K562 (cell line): Measurements from ENCODE around the gene GGT6. TPM values are rescaled to one million over a fixed set of nuclear protein-coding genes. Genes with fewer than 3 reads are reported as not detected.

ENCODE experiments used
- ATAC-seq: fragments of 200-7000 bp; cut with Tn5 transposase; 3 replicates; pipeline ENCODE4 v1.9.1; 2020; ENCODE audit warnings: moderate library complexity
- BruUV-seq: library from RNA; stranded (reverse); fragments of 400-500 nt; replicated peaks from 2 replicates; lab custom pipeline; 2021; lab: Mats Ljungman, UMichigan
- CTCF ChIA-PET: fragments of 300-600 bp; formaldehyde crosslinking; extraction: SDS; loops from one replicate; lab custom pipeline; 2021; ENCODE audit warnings: low intra/inter-chr PET ratio; lab: Yijun Ruan, JAX
- POLR2A ChIA-PET: fragments of 300-600, 350-650 bp; sonication (Branson Sonifier 250); formaldehyde crosslinking; extraction: SDS; loops from one replicate; lab custom pipeline; 2021; ENCODE audit warnings: antibody characterized with exemption, inconsistent platforms; lab: Yijun Ruan, JAX
- DNase-seq, 4 experiments: peaks; one replicate each; pipeline versions ENCODE4 v3.0.0 to v3.0.0-alpha.2; 2011 to 2018; ENCODE audit warnings: low spot score in 3 of 4, mixed read lengths in 3 of 4; ENCODE audit errors: extremely low read depth in 1 of 4
- FAIRE-seq: peaks from 2 replicates; lab custom pipeline; 2011; peaks lifted over from hg19 to GRCh38; lab: Jason Lieb, UNC
- H2AFZ ChIP-seq: 2 replicates; pipeline ENCODE4 v1.6.0; 2011; ENCODE audit warnings: low read depth, low read length, control low read depth, inconsistent platforms
- H3K27ac ChIP-seq: fragments of 200-600 bp; 3 replicates; pipeline ENCODE4 v1.8.0; 2011; ENCODE audit warnings: low read depth, mild to moderate bottlenecking, control low read depth, inconsistent platforms, low read length, moderate library complexity, mixed read lengths; ENCODE audit errors: extremely low read depth
- H3K27me3 ChIP-seq, 2 experiments: fragments of 300-600 bp in 1 of 2; 2 replicates in 1 of 2; 3 replicates in 1 of 2; pipeline versions ENCODE4 v1.6.0 to v1.8.0; 2011; ENCODE audit warnings: inconsistent platforms in 2 of 2, low read length in 2 of 2, mild to moderate bottlenecking in 1 of 2, mixed read lengths in 1 of 2, moderate library complexity in 1 of 2; ENCODE audit not compliant: control insufficient read depth in 2 of 2, insufficient read depth in 2 of 2
- H3K36me3 ChIP-seq: fragments of 300-600 bp; 3 replicates; pipeline ENCODE4 v1.8.0; 2011; ENCODE audit warnings: mild to moderate bottlenecking, low read length, inconsistent platforms; ENCODE audit not compliant: control insufficient read depth, insufficient read depth
- H3K4me1 ChIP-seq, 2 experiments: fragments of 200-600 bp in 1 of 2; replicated peaks in 1 of 2; 2 replicates in 1 of 2; 3 replicates in 1 of 2; pipeline versions ENCODE4 v1.5.1 to v1.8.0; 2011; ENCODE audit warnings: inconsistent platforms in 2 of 2, low read length in 2 of 2, mild to moderate bottlenecking in 1 of 2, mixed read lengths in 1 of 2, moderate library complexity in 1 of 2; ENCODE audit not compliant: control insufficient read depth in 2 of 2, insufficient read depth in 2 of 2
- H3K4me2 ChIP-seq: 2 replicates; pipeline ENCODE4 v1.6.1; 2011; ENCODE audit warnings: low read length, control low read depth, inconsistent platforms, mixed read lengths; ENCODE audit not compliant: insufficient read depth
- H3K4me3 ChIP-seq: fragments of 200-600 bp; sonication (generic), shearing (Covaris generic); 2 replicates; pipeline ENCODE4 v1.5.1; 2016; ENCODE audit warnings: control low read depth, inconsistent platforms
- H3K79me2 ChIP-seq: fragments of 200-600 bp; 3 replicates; pipeline ENCODE4 v1.8.0; 2011; ENCODE audit warnings: low read length, inconsistent platforms; ENCODE audit not compliant: control insufficient read depth, insufficient read depth
- H3K9ac ChIP-seq, 2 experiments: 2 replicates each; pipeline versions ENCODE4 v1.6.0 to v1.6.1; 2011; ENCODE audit warnings: low read depth in 2 of 2, low read length in 2 of 2, control low read depth in 1 of 2, inconsistent platforms in 1 of 2, mild to moderate bottlenecking in 1 of 2, mixed read lengths in 1 of 2; ENCODE audit not compliant: insufficient read depth in 1 of 2
- H3K9me1 ChIP-seq: one replicate; pipeline ENCODE4 v1.6.0; 2011; ENCODE audit warnings: inconsistent platforms, mild to moderate bottlenecking, low read length, moderate library complexity; ENCODE audit not compliant: control insufficient read depth, insufficient read depth
- H3K9me3 ChIP-seq: replicated peaks from 2 replicates; pipeline ENCODE4 v1.5.1; 2011; ENCODE audit warnings: low read depth, low read length, inconsistent platforms; ENCODE audit not compliant: control insufficient read depth, insufficient read depth
- H4K20me1 ChIP-seq: replicated peaks from 2 replicates; pipeline ENCODE4 v1.6.1; 2011; ENCODE audit warnings: low read length, inconsistent platforms, mixed read lengths; ENCODE audit not compliant: control insufficient read depth, insufficient read depth
- CBX1 ChIP-seq: sonication (generic); IDR thresholded peaks from 2 replicates; pipeline ENCODE4 v1.6.1; 2016; ENCODE audit warnings: antibody characterized with exemption, low read depth, mild to moderate bottlenecking
- HDAC3 ChIP-seq: fragments of 450-650 bp; IDR thresholded peaks from 2 replicates; pipeline ENCODE4 v1.6.1; 2018; ENCODE audit warnings: borderline replicate concordance, mild to moderate bottlenecking, moderate library complexity; ENCODE audit not compliant: partially characterized antibody
- NR2F6 ChIP-seq: fragments of 450-650 bp; formaldehyde crosslinking; IDR thresholded peaks from 2 replicates; pipeline ENCODE4 v1.4.0; 2020; ENCODE audit warnings: mild to moderate bottlenecking
- POLR2G ChIP-seq: fragments of 200-400 bp; formaldehyde crosslinking; IDR thresholded peaks from 2 replicates; pipeline ENCODE4 v1.6.1; 2017; ENCODE audit warnings: low read depth, mild to moderate bottlenecking, antibody characterized with exemption, low read length, moderate library complexity
- ZNF263 ChIP-seq: sonication (generic); formaldehyde crosslinking; IDR thresholded peaks from 2 replicates; pipeline ENCODE4 v1.8.0; 2022; ENCODE audit warnings: mild to moderate bottlenecking, missing genetic modification reagents, borderline replicate concordance
- ZNF384 ChIP-seq: IDR thresholded peaks from 2 replicates; pipeline ENCODE4 v1.6.1; 2012; ENCODE audit warnings: low read depth, low read length, improper control_type of control experiment
- ZNF780A ChIP-seq: fragments of 250-450 bp; sonication (Bioruptor Pico); IDR thresholded peaks from 2 replicates; pipeline ENCODE4 v1.5.0; 2021; ENCODE audit warnings: mild to moderate bottlenecking
- WGBS: fragments of 100-300 bp; shearing (Covaris generic); methylation state at CpG from one replicate; pipeline ENCODE4 v1.1.6; 2016; ENCODE audit warnings: low coverage, mixed read lengths; ENCODE audit not compliant: insufficient coverage; ENCODE audit errors: missing lambda C conversion rate; 5-methylcytosine and 5-hydroxymethylcytosine counted together
- in situ Hi-C: fragments of 300-500 bp; cut with MboI; formaldehyde crosslinking; loops from 4 replicates; pipeline ENCODE4 v1.15.0; 2018; ENCODE audit warnings: inconsistent platforms, mixed read lengths
- intact Hi-C: fragments of 100-400 bp; cut with micrococcal nuclease; formaldehyde crosslinking; loops from 2 replicates; pipeline ENCODE4 v1.14.2; 2022
- polyA plus RNA-seq, 8 experiments: library from polyadenylated mRNA; depleted of rRNA in 4 of 8; stranded (reverse) in 5 of 8; unstranded in 3 of 8; fragments of >200 nt; fragmentation: Nextera tagmentation in 2 of 8; fragmentation: Illumina TruSeq in 1 of 8; extraction: Ambion mirVana in 2 of 8; extraction: Trizol in 1 of 8; gene quantifications; 2 replicates each; pipeline versions ENCODE4 v1.2.1 to v1.2.3, GENCODE V29; 2011 to 2014; ENCODE audit warnings: inconsistent platforms in 1 of 8, missing spikeins in 1 of 8
- total RNA-seq, 7 experiments: library from RNA; depleted of rRNA in 6 of 7; stranded (reverse); fragments of >200 nt in 6 of 7; fragmentation: Illumina TruSeq in 2 of 7; extraction: Trizol in 2 of 7; gene quantifications; 2 replicates each; pipeline versions ENCODE4 v1.2.1 to v1.2.3, GENCODE V29; 2011 to 2021; ENCODE audit warnings: low replicate concordance in 1 of 7

Gene GGT6
- total and polyA plus RNA-seq, 9 of the 15 experiments (the other 6 are each of a cell fraction or from before 2014, with no cell fraction given), result 0.09 TPM; not detected in 8

DNA sequence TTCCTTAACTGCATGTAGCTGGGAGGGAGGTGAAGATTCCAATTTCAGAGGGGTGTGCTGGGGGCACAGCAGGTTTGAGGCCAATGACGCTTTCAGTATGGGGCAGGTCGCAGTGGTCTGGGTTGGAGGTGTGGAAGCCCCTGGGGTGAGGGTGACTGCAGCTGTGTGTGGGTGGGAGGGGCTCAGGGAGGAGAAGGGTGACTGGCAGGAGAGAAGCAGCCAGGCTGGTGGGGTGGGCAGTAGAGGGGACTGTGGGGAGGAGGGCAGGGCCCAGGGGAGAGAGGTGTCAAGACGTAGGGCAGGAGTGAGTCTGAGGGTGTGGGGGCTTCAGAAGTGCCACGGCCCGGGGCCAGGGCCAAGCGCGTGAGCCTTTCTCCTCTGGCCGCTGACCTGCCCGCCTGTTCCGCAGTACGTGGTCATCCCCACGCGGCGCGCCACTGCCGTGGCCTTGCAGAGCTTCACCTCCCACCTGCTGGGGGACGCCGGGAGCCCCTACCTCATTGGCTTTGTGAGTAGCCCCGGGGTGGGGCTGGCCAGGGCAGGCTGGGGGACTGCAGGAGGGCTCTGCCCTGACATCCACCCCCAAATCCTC is 24.6 kb downstream of the GGT6 start:
- intact Hi-C loops, result no loop called here
- Histone ChIP-seq H3K79me2 (no peaks in the 10 kb centered on the region), H3K4me3 (no peak overlapping the region), H3K27ac (no peak overlapping the region), H3K9me1 (no peaks in the 10 kb centered on the region), H3K27me3 (peaks cover 0 to 11% of the 10 kb centered on the region in 2 experiments; a peak in 3 of 5 replicates), H3K4me1 (peaks cover 0 to 61% of the 10 kb centered on the region in 2 experiments; a peak in 3 of 5 replicates), H3K36me3 (peaks cover 36% of the 10 kb centered on the region; the same call in 1 of the 3 replicates), H3K9me3 (no peaks in the 10 kb centered on the region), H3K4me2 (no peak overlapping the region), H3K9ac (peak overlapping the region in 1 of 2 experiments; percentile 79; a peak in 2 of 4 replicates), H2AFZ (no peak overlapping the region), H4K20me1 (peaks cover 4% of the 10 kb centered on the region; the same call in 1 of the 2 replicates)
- in situ Hi-C loops, result no loop called here
- ATAC-seq (peak; percentile 19), FAIRE-seq (no peak), DNase-seq (peak in 2 of 4 experiments; percentile 28 to 38)
- TF ChIP-seq ZNF780A (CRISPR knock-in tag) (no peak), CBX1 (no peak), ZNF384 (no peak), NR2F6 (CRISPR knock-in tag) (no peak), HDAC3 (no peak), POLR2G (peak; percentile 68), ZNF263 (CRISPR knock-in tag) (0 out of 2 replicates have a peak, but pooled peaks have one; percentile 52)
- no TSS peak for BruUV-seq
- WGBS, result 10% methylated on average over 17 of the region's 19 CpGs
- CTCF ChIA-PET, result no interaction called here
- POLR2A ChIA-PET, result interaction anchor here (0.6 kb wide), 1 partner anchor 367 kb away, joined by 3 read pairs; no protein-coding TSS in a partner anchor
